IMR-90 (cell line): Measurements from ENCODE around the gene VDR. TPM values are rescaled to one million over a fixed set of nuclear protein-coding genes. Genes with fewer than 3 reads are reported as not detected.

Experiments
- ATAC-seq: fragments of 200-7000 bp; cut with Tn5 transposase; 2 replicates; pipeline ENCODE4 v1.9.1; 2020; ENCODE audit warnings: low read depth, mild to moderate bottlenecking, moderate library complexity
- BruUV-seq: library from RNA; stranded (reverse); fragments of 400-500 nt; replicated peaks from 2 replicates; lab custom pipeline; 2021; lab: Mats Ljungman, UMichigan
- CTCF ChIA-PET: fragments of 300-600 bp; formaldehyde crosslinking; extraction: SDS; loops from one replicate; lab custom pipeline; 2021; ENCODE audit warnings: antibody characterized with exemption; lab: Yijun Ruan, JAX
- POLR2A ChIA-PET: fragments of 300-600 bp; sonication (Branson Sonifier 250); formaldehyde crosslinking; loops from one replicate; lab custom pipeline; 2022; ENCODE audit warnings: antibody characterized with exemption; ENCODE audit not compliant: unreplicated experiment; lab: Charles Lee
- DNase-seq: peaks from one replicate; pipeline ENCODE4 v3.0.0; 2013
- H2AFZ ChIP-seq: replicated peaks from 2 replicates; pipeline ENCODE3; 2013; ENCODE audit warnings: low read length, mild to moderate bottlenecking; ENCODE audit not compliant: poor library complexity
- H2AK5ac ChIP-seq: 2 replicates; pipeline ENCODE4 v1.6.1; 2013; ENCODE audit warnings: low read depth, low read length, inconsistent platforms
- H2AK9ac ChIP-seq: replicated peaks from 2 replicates; pipeline ENCODE3; 2013; ENCODE audit warnings: mild to moderate bottlenecking, low read depth, low read length, moderate library complexity; ENCODE audit not compliant: poor library complexity
- H2BK120ac ChIP-seq: 2 replicates; pipeline ENCODE4 v1.6.1; 2013; ENCODE audit warnings: low read depth, low read length, inconsistent platforms
- H2BK15ac ChIP-seq: 3 replicates; pipeline ENCODE4 v1.6.1; 2013; ENCODE audit warnings: low read depth, low read length, inconsistent platforms
- H2BK20ac ChIP-seq: 2 replicates; pipeline ENCODE4 v1.6.1; 2013; ENCODE audit warnings: low read depth, mild to moderate bottlenecking, inconsistent platforms, low read length, moderate library complexity
- H2BK5ac ChIP-seq: 2 replicates; pipeline ENCODE4 v1.6.1; 2013; ENCODE audit warnings: mild to moderate bottlenecking, low read depth, low read length, inconsistent platforms; ENCODE audit not compliant: poor library complexity, severe bottlenecking
- H3K14ac ChIP-seq: replicated peaks from 2 replicates; pipeline ENCODE4 v1.6.1; 2013; ENCODE audit warnings: low read depth, low read length, inconsistent platforms
- H3K18ac ChIP-seq: 2 replicates; pipeline ENCODE4 v1.6.1; 2013; ENCODE audit warnings: low read depth, low read length, control low read depth
- H3K23ac ChIP-seq: 2 replicates; pipeline ENCODE4 v1.6.1; 2013; ENCODE audit warnings: low read depth, low read length, inconsistent platforms
- H3K27ac ChIP-seq: 2 replicates; pipeline ENCODE4 v1.5.1; 2013; ENCODE audit warnings: mild to moderate bottlenecking, control low read depth, low read length; ENCODE audit not compliant: insufficient read depth
- H3K27me3 ChIP-seq: 2 replicates; pipeline ENCODE4 v1.6.1; 2013; ENCODE audit warnings: low read length; ENCODE audit not compliant: control insufficient read depth, insufficient read depth
- H3K36me3 ChIP-seq: 2 replicates; pipeline ENCODE4 v1.6.1; 2013; ENCODE audit warnings: low read length, mixed read lengths; ENCODE audit not compliant: control insufficient read depth, insufficient read depth
- H3K4ac ChIP-seq: 2 replicates; pipeline ENCODE4 v1.6.1; 2013; ENCODE audit warnings: low read depth, low read length, inconsistent platforms
- H3K4me1 ChIP-seq: 2 replicates; pipeline ENCODE4 v1.6.1; 2013; ENCODE audit warnings: low read length, mixed read lengths; ENCODE audit not compliant: control insufficient read depth, insufficient read depth
- H3K4me2 ChIP-seq: 2 replicates; pipeline ENCODE4 v1.6.1; 2013; ENCODE audit warnings: low read depth, mild to moderate bottlenecking, control low read depth, low read length, moderate library complexity
- H3K4me3 ChIP-seq: 2 replicates; pipeline ENCODE4 v1.5.1; 2013; ENCODE audit warnings: low read depth, mild to moderate bottlenecking, control low read depth, low read length, moderate library complexity; ENCODE audit not compliant: insufficient read depth
- H3K56ac ChIP-seq: 2 replicates; pipeline ENCODE4 v1.6.1; 2013; ENCODE audit warnings: low read length, inconsistent platforms; ENCODE audit not compliant: insufficient read depth; ENCODE audit errors: extremely low read depth
- H3K79me1 ChIP-seq, 2 experiments: 2 replicates each; pipeline ENCODE4 v1.6.1; 2013; ENCODE audit warnings: low read length in 2 of 2, inconsistent platforms in 1 of 2, low read depth in 1 of 2
- H3K9ac ChIP-seq: 2 replicates; pipeline ENCODE4 v1.6.1; 2013; ENCODE audit warnings: low read depth, low read length, control low read depth
- H3K9me1 ChIP-seq: 2 replicates; pipeline ENCODE4 v1.6.1; 2013; ENCODE audit warnings: low read length, inconsistent platforms; ENCODE audit not compliant: insufficient read depth
- H3K9me3 ChIP-seq: 2 replicates; pipeline ENCODE4 v1.6.1; 2013; ENCODE audit warnings: low read length; ENCODE audit not compliant: control insufficient read depth, insufficient read depth
- H4K20me1 ChIP-seq: 2 replicates; pipeline ENCODE4 v1.6.1; 2013; ENCODE audit warnings: low read length, inconsistent platforms; ENCODE audit not compliant: insufficient read depth
- H4K5ac ChIP-seq: 2 replicates; pipeline ENCODE4 v1.6.1; 2013; ENCODE audit warnings: mild to moderate bottlenecking, low read depth, low read length, control low read depth
- H4K8ac ChIP-seq, 2 experiments: 2 replicates each; pipeline ENCODE4 v1.6.1; 2013; ENCODE audit warnings: low read depth in 2 of 2, low read length in 2 of 2, control low read depth in 1 of 2, inconsistent platforms in 1 of 2
- H4K91ac ChIP-seq: 2 replicates; pipeline ENCODE4 v1.6.1; 2013; ENCODE audit warnings: low read depth, low read length, inconsistent platforms; ENCODE audit not compliant: insufficient read depth
- RCOR1 ChIP-seq: IDR thresholded peaks from 2 replicates; pipeline ENCODE4 v1.6.1; 2012; ENCODE audit warnings: mild to moderate bottlenecking, low read length, improper control_type of control experiment; ENCODE audit not compliant: insufficient replicate concordance
- WGBS, 2 experiments: methylation state at CpG; one replicate each; pipeline versions ENCODE4 v1.1.5 to v1.1.7; 2013; ENCODE audit warnings: missing lambda C conversion rate in 2 of 2; ENCODE audit not compliant: insufficient read length in 1 of 2; ENCODE audit errors: extremely low coverage in 2 of 2; 5-methylcytosine and 5-hydroxymethylcytosine counted together
- dilution Hi-C: fragments of 300-500 bp; cut with HindIII; formaldehyde crosslinking; loops from one replicate; pipeline ENCODE4 v1.14.3; 2018; ENCODE audit warnings: low sequenced_read_pairs; ENCODE audit not compliant: unreplicated experiment
- in situ Hi-C: fragments of 300-500 bp; cut with MboI; formaldehyde crosslinking; loops from 3 replicates; pipeline ENCODE4 v1.14.3; 2019; ENCODE audit warnings: low sequenced_read_pairs, inconsistent platforms, mixed read lengths
- intact Hi-C: fragments of 100-400 bp; cut with micrococcal nuclease; formaldehyde crosslinking; loops from 2 replicates; pipeline ENCODE4 v1.10.0; 2022
- polyA plus RNA-seq, 3 experiments: library from polyadenylated mRNA; depleted of rRNA; stranded (reverse); fragments of >200 nt; gene quantifications; 2 replicates each; pipeline ENCODE4 v1.2.3, GENCODE V29; 2012; ENCODE audit warnings: low replicate concordance in 1 of 3
- total RNA-seq: library from RNA; depleted of rRNA; stranded (reverse); fragments of >200 nt; gene quantifications from 2 replicates; pipeline ENCODE4 v1.2.3, GENCODE V29; 2012

Gene VDR
- total and polyA plus RNA-seq, 2 of the 4 experiments (the other 2 are of a cell fraction), result 5.4 to 8.5 TPM

DNA sequence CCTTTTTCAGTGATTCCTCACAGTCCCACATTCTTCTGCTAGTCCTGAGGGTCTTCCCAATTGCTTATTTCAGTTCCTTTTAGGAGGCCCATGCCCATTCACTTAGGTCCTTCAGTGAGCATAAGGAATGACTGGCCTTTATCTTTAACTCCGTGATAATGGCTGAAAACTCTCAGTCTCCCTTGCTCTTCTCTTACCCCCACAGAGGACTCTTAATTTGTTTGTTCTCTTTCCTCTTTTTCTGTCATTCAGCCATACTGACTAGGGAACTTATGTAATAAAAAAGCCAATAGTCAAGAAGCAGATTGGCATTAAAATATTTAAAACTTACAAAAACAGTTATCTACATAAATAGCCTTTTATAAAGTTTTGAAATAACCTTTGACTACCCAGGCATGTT lies 17.1 kb upstream of the VDR start:
- no TSS peak for BruUV-seq
- no peaks in the 10 kb centered on the region for H3K36me3 ChIP-seq
- no peaks in the 10 kb centered on the region; the same call in 1 of the 2 replicates for H3K9me3 ChIP-seq
- H4K91ac ChIP-seq, result no peak overlapping the region
- POLR2A ChIA-PET, result no interaction called here
- no peak overlapping the region for H2BK15ac ChIP-seq
- H2BK5ac ChIP-seq, result no peak overlapping the region
- ATAC-seq, result no peak
- no peak overlapping the region for H4K5ac ChIP-seq
- TF ChIP-seq RCOR1, result no peak
- CTCF ChIA-PET, result interaction anchor here (0.5 kb wide), 1 partner anchor 16 kb away, joined by 3 read pairs; no protein-coding TSS in a partner anchor
- no peaks in the 10 kb centered on the region for H3K4me1 ChIP-seq
- no peak overlapping the region for H2AK9ac ChIP-seq
- DNase-seq, result no peak
- no peaks in the 10 kb centered on the region for H4K20me1 ChIP-seq
- no peak overlapping the region for H2AFZ ChIP-seq
- dilution Hi-C loops (no loop called here), intact Hi-C loops (no loop called here), in situ Hi-C loops (no loop called here)
- no peak overlapping the region for H3K4me3 ChIP-seq
- 0 out of 2 replicates have a peak, but pooled peaks cover 2% of the 10 kb centered on the region for H3K9me1 ChIP-seq
- H4K8ac ChIP-seq, result no peak overlapping the region
- H3K27ac ChIP-seq, result no peak overlapping the region
- H3K18ac ChIP-seq, result no peak overlapping the region
- H3K79me1 ChIP-seq, result no peaks in the 10 kb centered on the region
- no peak overlapping the region for H3K56ac ChIP-seq
- no peak overlapping the region for H2AK5ac ChIP-seq
- H3K4me2 ChIP-seq, result no peak overlapping the region
- H2BK20ac ChIP-seq, result no peak overlapping the region
- whole genome bisulfite sequencing, 2 experiments, result no CpG with 5 or more reads among the region's 1 CpG
- no peak overlapping the region for H3K23ac ChIP-seq
- H3K4ac ChIP-seq, result no peak overlapping the region
- peaks cover 52% of the 10 kb centered on the region for H3K27me3 ChIP-seq
- H3K14ac ChIP-seq, result no peak overlapping the region
- H3K9ac ChIP-seq, result no peak overlapping the region
- no peak overlapping the region for H2BK120ac ChIP-seq
